Measurements from ENCODE around the gene MMP7. TPM values are rescaled to one million over a fixed set of nuclear protein-coding genes. Genes with fewer than 3 reads are reported as not detected.

Gene MMP7
- total and polyA plus RNA-seq, 2 of the 4 experiments (the other 2 are of a cell fraction) = not detected

DNA sequence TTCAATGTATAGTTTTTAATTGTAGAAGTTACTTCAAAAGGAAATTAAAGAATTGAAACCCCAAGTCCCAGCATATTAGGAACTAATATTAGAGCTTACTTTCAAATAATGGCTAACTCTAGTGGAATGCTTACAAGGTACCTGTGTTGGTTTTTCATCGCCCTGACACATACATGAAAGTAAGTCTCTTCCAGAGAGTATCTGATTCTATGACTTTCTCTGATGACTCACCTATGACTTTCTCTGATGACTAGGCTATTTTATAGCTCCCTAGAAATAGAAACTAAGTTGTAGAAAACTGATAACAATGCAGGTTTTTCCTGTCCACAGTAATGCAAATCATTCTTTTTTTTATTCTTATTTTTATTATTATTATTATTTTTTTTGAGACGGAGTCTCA, 33.6 kb upstream of the MMP7 start:
- Histone ChIP-seq H3K4me3 (ENCODE audit: insufficient read depth, low read depth, low read length) (no peak overlapping the region), H3K4ac (ENCODE audit: low read depth, low read length) (no peak overlapping the region), H4K20me1 (ENCODE audit: insufficient read depth, low read length) (no peaks in the 10 kb centered on the region), H2BK120ac (ENCODE audit: low read depth, low read length) (no peak overlapping the region), H3K36me3 (ENCODE audit: control insufficient read depth, insufficient read depth, low read length) (no peaks in the 10 kb centered on the region), H3K23ac (ENCODE audit: low read depth, low read length) (no peak overlapping the region), H2BK20ac (ENCODE audit: low read depth, low read length) (no peak overlapping the region), H3K9ac (ENCODE audit: low read depth, low read length) (no peak overlapping the region), H2AK5ac (ENCODE audit: low read depth, low read length) (no peak overlapping the region), H3K27ac (ENCODE audit: insufficient read depth, low read length) (no peak overlapping the region), H2AK9ac (replicated peaks; ENCODE audit: low read depth, low read length, poor library complexity) (no peak overlapping the region), H3K27me3 (ENCODE audit: control insufficient read depth, insufficient read depth, low read length) (no peaks in the 10 kb centered on the region; the same call in 1 of the 2 replicates), H3K14ac (replicated peaks; ENCODE audit: low read depth, low read length) (no peak overlapping the region), H4K5ac (ENCODE audit: low read depth, low read length) (no peak overlapping the region), H2BK15ac (ENCODE audit: low read depth, low read length) (no peak overlapping the region; the same call in 2 of the 3 replicates), H2AFZ (replicated peaks; ENCODE audit: low read length, poor library complexity) (no peak overlapping the region), H3K79me1 (ENCODE audit: low read depth in 1 of 2, low read length in 2 of 2) (no peaks in the 10 kb centered on the region), H3K9me1 (ENCODE audit: insufficient read depth, low read length) (peaks cover 3% of the 10 kb centered on the region; the same call in 1 of the 2 replicates), H2BK5ac (ENCODE audit: low read depth, low read length, poor library complexity, severe bottlenecking) (no peak overlapping the region), H3K4me1 (ENCODE audit: control insufficient read depth, insufficient read depth, low read length) (no peaks in the 10 kb centered on the region), H4K91ac (ENCODE audit: insufficient read depth, low read depth, low read length) (no peak overlapping the region), H4K8ac (ENCODE audit: low read depth in 2 of 2, low read length in 2 of 2) (no peak overlapping the region), H3K56ac (ENCODE audit: extremely low read depth, insufficient read depth, low read length) (no peak overlapping the region), H3K9me3 (ENCODE audit: control insufficient read depth, insufficient read depth, low read length) (0 out of 2 replicates have a peak, but pooled peaks cover 3% of the 10 kb centered on the region), H3K18ac (ENCODE audit: low read depth, low read length) (no peak overlapping the region), H3K4me2 (ENCODE audit: low read depth, low read length) (peak overlapping the region; percentile 20; the same call in 1 of the 2 replicates)
- BruUV-seq (replicated peaks) = no TSS peak
- no peak for TF ChIP-seq RAD21 (IDR thresholded peaks at IDR 0.05; ENCODE audit: low read length)
- TF ChIP-seq FOS (IDR thresholded peaks at IDR 0.05; ENCODE audit: low read depth, low read length) = peak; percentile 95
- TF ChIP-seq RFX5 (IDR thresholded peaks at IDR 0.05; ENCODE audit: low read depth, low read length) = no peak
- TF ChIP-seq, protein P1, sequence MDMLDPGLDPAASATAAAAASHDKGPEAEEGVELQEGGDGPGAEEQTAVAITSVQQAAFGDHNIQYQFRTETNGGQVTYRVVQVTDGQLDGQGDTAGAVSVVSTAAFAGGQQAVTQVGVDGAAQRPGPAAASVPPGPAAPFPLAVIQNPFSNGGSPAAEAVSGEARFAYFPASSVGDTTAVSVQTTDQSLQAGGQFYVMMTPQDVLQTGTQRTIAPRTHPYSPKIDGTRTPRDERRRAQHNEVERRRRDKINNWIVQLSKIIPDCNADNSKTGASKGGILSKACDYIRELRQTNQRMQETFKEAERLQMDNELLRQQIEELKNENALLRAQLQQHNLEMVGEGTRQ (IDR thresholded peaks at IDR 0.05; ENCODE audit: low read depth, low read length) = no peak
- TF ChIP-seq BHLHE40 (IDR thresholded peaks at IDR 0.05; ENCODE audit: low read depth, low read length) = peak; percentile 40; the same call in 1 of the 2 replicates
- TF ChIP-seq CEBPB (IDR thresholded peaks at IDR 0.05; ENCODE audit: low read depth, low read length) = no peak
- TF ChIP-seq NFE2L2 (IDR thresholded peaks at IDR 0.05; ENCODE audit: low read depth, low read length) = peak; percentile 91
- TF ChIP-seq MAZ (IDR thresholded peaks at IDR 0.05; ENCODE audit: borderline replicate concordance, low read depth, low read length) = no peak
- no peak for TF ChIP-seq POLR2A (IDR thresholded peaks at IDR 0.05; ENCODE audit: low read depth, low read length)
- peak; percentile 88 for TF ChIP-seq MAFK (IDR thresholded peaks at IDR 0.05; ENCODE audit: low read depth, low read length)
- no peak for TF ChIP-seq ELK1 (IDR thresholded peaks at IDR 0.05; ENCODE audit: borderline replicate concordance, low read depth, low read length)
- TF ChIP-seq SMC3 (IDR thresholded peaks at IDR 0.05; ENCODE audit: low read depth, low read length) = no peak
- dilution Hi-C loops (cut with HindIII; ENCODE audit: low sequenced_read_pairs, unreplicated experiment) (no loop called here), intact Hi-C loops (cut with micrococcal nuclease) (no loop called here), in situ Hi-C loops (cut with MboI; ENCODE audit: low sequenced_read_pairs) (no loop called here)
- peak; percentile 87 for ATAC-seq (ENCODE audit: low read depth)
- WGBS, 2 experiments (ENCODE audit: extremely low coverage in 2 of 2, insufficient read length in 1 of 2) = no CpG with 5 or more reads among the region's 2 CpGs
- POLR2A ChIA-PET (ENCODE audit: unreplicated experiment) = no interaction called here
- peak; percentile 88 for DNase-seq
- CTCF ChIA-PET = no interaction called here
